Cardiac septum (tissue), 1 donor: ENCODE data around the gene ACE2. TPM values are rescaled to one million over a fixed set of nuclear protein-coding genes. Genes with fewer than 3 reads are reported as not detected.

Source experiments
- DNase-seq: peaks from one replicate; pipeline ENCODE4 v3.0.0-alpha.2; 2020; ENCODE audit warnings: low spot score
- intact Hi-C: fragments of 100-400 bp; cut with DNase I; formaldehyde crosslinking; loops from one replicate; pipeline ENCODE4 v1.14.0; 2022
- total RNA-seq: library from RNA; stranded (reverse); fragmentation: NEBNext Ultra II Directional; extraction: Animal tissue kit (Norgen Biotek cat#: 25700); gene quantifications from one replicate; pipeline ENCODE4 v1.2.1, GENCODE V29; 2021
- donor health status: DM: no; HTN: no; CAD: no.

The ACE2 gene
- total RNA-seq, 1 donor from 2014 or later, result 113 TPM

- intact Hi-C loops, result no loop called here
- no peak for DNase-seq
Observed at GRCh38 chrX:15579778-15580747, 20.7 kb downstream of the ACE2 start.

- DNase-seq, result no peak
- intact Hi-C loops, result no loop called here
Observed at GRCh38 chrX:15576019-15576418, 24.7 kb downstream of the ACE2 start.

- intact Hi-C loops, result no loop called here
- no peak for DNase-seq
Observed at GRCh38 chrX:15574017-15574416, 26.7 kb downstream of the ACE2 start.

GRCh38 chrX:15570145-15570544 lies 30.6 kb downstream of the ACE2 start:
- DNase-seq, result no peak
- intact Hi-C loops, result no loop called here

- intact Hi-C loops, result loop anchor here (10.0 kb wide), 1 partner anchor 223 kb away; no protein-coding TSS in a partner anchor
- DNase-seq, result no peak
Observed at GRCh38 chrX:15567886-15568616, 32.7 kb downstream of the ACE2 start.

- DNase-seq, result no peak
- intact Hi-C loops, result loop anchor here (10.0 kb wide), 1 partner anchor 222 kb away; no protein-coding TSS in a partner anchor
Observed at GRCh38 chrX:15567267-15567666, 33.5 kb downstream of the ACE2 start.

GRCh38 chrX:15566244-15566643 lies 34.5 kb downstream of the ACE2 start:
- no peak for DNase-seq
- intact Hi-C loops, result loop anchor here (10.0 kb wide), 1 partner anchor 221 kb away; no protein-coding TSS in a partner anchor

GRCh38 chrX:15564981-15565579 lies 35.7 kb downstream of the ACE2 start:
- intact Hi-C loops, result loop anchor here (2.0 to 10.0 kb wide), 2 partner anchors 64 to 220 kb away; partner anchors contain the start of gene BMX
- no peak for DNase-seq

- intact Hi-C loops, result loop anchor here (10.0 kb wide), 1 partner anchor 218 kb away; no protein-coding TSS in a partner anchor
- DNase-seq, result no peak
Observed at GRCh38 chrX:15563056-15563455, 37.7 kb downstream of the ACE2 start.

- intact Hi-C loops, result loop anchor here (10.0 kb wide), 1 partner anchor 216 kb away; no protein-coding TSS in a partner anchor
- no peak for DNase-seq
Observed at GRCh38 chrX:15560924-15561323, 39.8 kb downstream of the ACE2 start.

- intact Hi-C loops, result no loop called here
- DNase-seq, result no peak
Observed at GRCh38 chrX:15559227-15559626, 41.5 kb downstream of the ACE2 start.

- DNase-seq, result no peak
- intact Hi-C loops, result no loop called here
Observed at GRCh38 chrX:15549189-15550012, 51.4 kb downstream of the ACE2 start.

GRCh38 chrX:15547356-15547755 lies 53.4 kb downstream of the ACE2 start:
- intact Hi-C loops, result no loop called here
- no peak for DNase-seq

GRCh38 chrX:15546745-15547144 lies 54.0 kb downstream of the ACE2 start:
- no peak for DNase-seq
- intact Hi-C loops, result no loop called here

- intact Hi-C loops, result no loop called here
- no peak for DNase-seq
Observed at GRCh38 chrX:15530318-15530717, 70.4 kb downstream of the ACE2 start.

- DNase-seq, result no peak
- intact Hi-C loops, result no loop called here
Observed at GRCh38 chrX:15529165-15529564, 71.6 kb downstream of the ACE2 start.

- intact Hi-C loops, result no loop called here
Observed at GRCh38 chrX:15525664-15526416, 74.9 kb downstream of the ACE2 start.

GRCh38 chrX:15524417-15524816 lies 76.3 kb downstream of the ACE2 start:
- DNase-seq, result no peak
- intact Hi-C loops, result no loop called here

More at GRCh38 chrX:15525664-15526416, 74.9 kb downstream of the ACE2 start:
- DNase-seq, result no peak
